HG03469 (cell line): ENCODE measurements around the gene GFI1B.
"Not testable (repeated sequence)": the region's sequence is repeated elsewhere in the genome, so short reads cannot be mapped to it uniquely, and the experiment has no call there.

Experiments
- ATAC-seq: cut with Tn5 transposase; IDR thresholded peaks from one replicate; pipeline ENCODE4 v1.9.1; 2021; ENCODE audit warnings: mild to moderate bottlenecking, moderate library complexity, moderate number of reproducible peaks; ENCODE audit not compliant: unreplicated experiment

GFI1B gene

DNA sequence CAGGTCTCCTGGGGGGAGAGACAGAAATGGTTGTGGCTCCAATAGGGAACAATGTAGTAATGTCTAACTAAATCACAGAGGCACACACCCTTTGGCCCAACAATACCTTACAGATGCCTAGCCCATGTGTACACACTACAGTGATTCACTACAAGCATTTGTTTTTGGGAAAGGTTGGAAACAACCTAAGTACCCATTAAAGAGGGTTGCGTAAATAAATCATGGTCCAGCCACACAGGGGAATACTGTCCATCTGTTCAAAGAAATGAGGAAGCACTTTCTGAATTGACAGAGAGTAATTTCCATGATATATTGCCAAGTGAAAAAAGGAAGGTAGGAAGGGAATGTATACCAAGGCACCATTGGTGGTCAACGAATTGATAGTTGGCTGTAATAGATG lies 30.3 kb downstream of the GFI1B start:
- ATAC-seq: no peak

DNA sequence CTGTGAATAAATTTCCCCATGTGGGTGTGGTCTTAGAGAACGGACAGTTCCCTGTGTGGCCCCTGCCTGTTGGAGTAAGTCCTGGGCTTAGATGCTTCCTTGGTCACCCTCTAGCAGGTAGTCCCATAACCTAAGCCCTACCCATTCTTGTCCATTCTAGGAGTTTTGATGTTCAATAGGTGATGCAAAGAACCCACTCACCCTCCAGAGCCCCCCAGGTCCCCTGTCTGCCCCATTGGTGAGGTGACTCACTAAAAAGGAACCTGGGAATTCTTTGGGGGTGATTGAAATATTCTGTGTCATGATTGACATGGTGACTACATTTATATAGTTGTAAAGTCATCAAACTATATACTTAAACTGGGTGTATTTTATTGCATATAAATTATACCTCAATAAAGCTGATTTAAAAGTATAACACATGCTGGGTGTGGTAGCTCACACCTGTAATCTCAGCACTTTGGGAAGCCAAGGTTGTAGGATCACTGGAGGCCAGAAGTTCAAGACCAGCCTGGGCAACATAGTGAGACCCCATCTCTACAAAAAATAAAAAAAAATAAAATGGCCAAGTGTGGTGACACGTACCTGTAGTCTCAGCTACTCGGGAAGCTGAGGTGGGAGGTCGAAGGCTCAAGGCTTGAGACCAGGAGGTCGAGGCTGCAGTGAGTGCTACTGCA lies 31.6 kb downstream of the GFI1B start:
- no peak for ATAC-seq

- no peak for ATAC-seq
These were observed 36.2 kb downstream of the GFI1B start for GRCh38 chr9:133014696-133015095.

- no peak for ATAC-seq
These were observed 44.8 kb downstream of the GFI1B start for GRCh38 chr9:133023117-133023890.

- no peak for ATAC-seq
These were observed 47.9 kb downstream of the GFI1B start for GRCh38 chr9:133026426-133026825.

DNA sequence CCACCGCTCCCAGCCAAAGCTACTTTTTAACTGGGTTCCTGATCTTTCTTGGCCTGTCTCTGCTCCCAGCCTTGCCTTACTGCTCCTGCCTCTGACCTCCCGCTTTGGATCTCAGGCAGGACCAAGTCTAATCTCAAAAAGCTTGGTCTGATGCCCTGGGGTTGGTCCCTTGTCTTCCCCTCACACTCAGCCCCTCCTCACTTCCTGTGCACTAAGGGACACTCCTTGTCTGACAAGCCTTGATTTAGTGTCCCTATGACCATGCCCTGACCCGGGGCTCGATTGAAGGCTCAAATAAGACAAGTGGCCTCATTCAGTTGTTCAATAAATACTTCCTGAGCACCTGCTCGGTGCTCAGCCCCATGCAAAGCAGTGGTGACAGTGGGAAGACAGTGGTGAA lies 48.6 kb downstream of the GFI1B start:
- ATAC-seq: no peak

DNA sequence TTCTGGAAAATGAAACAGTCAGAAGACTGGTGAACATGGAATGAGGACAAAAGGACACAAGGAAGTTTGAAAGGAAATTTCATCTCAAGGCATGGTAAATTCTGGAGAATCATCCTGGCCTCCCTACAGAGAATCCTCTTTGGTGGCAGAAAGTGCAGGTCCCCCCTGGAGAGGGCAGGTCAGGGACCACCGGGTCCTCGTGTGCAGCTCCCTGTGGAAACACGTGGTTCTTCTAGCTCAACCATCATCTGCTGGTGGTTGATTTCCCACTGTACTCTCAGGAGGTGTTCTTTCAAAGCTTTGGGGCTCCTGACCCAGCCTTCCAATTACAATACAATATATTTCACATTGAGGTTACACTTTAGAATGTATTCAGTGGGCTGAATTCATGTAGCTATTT lies 49.7 kb downstream of the GFI1B start:
- no peak for ATAC-seq

DNA sequence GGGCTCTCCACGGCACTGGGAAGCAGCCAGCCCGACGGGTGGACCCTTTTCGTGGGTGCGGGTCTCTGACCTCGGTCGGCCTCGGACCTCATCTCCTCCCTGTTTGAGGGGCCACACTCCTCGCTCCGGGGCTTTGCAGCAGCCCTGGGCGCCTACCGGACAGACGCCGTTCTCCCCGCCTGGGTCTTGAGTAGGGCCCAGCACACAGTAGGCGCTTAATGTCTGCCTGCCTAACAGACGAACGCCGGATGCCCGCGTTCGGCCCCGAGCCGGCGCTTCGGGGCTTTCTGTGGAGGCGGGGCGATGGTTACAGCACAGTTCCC lies 51.5 kb downstream of the GFI1B start:
- ATAC-seq: no peak

- ATAC-seq: peak; percentile 92
These were observed 52.0 kb downstream of the GFI1B start, which contains the start of gene GTF3C5 for GRCh38 chr9:133030317-133031129. Gene GTF3C5, plus strand, starts transcription at chr9:133030997. Its CDS starts 15 bp downstream, at chr9:133031012.

GRCh38 chr9:133031130-133031422 lies 52.6 kb downstream of the GFI1B start:
- no peak for ATAC-seq

GRCh38 chr9:133031496-133031911 lies 53.0 kb downstream of the GFI1B start:
- no peak for ATAC-seq

DNA sequence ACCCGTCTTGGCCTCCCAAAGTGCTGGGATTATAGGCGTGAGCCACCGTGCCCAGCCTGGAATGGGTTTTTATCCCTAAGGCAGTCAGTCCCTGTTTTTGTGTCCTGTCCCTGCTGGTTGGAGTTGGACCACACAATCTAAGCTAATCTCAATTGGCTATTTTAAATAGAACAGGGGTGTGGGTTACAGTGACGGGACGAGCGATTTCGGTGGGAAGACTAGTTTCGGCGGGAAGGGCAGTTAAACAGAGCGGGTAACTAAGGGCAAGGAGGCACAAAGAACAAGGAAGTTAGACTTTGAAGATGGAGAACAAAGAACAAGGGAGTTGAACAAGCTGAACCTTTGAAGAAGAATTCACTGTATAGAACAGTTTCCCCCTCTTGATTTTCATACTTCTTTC lies 53.7 kb downstream of the GFI1B start:
- no peak for ATAC-seq

DNA sequence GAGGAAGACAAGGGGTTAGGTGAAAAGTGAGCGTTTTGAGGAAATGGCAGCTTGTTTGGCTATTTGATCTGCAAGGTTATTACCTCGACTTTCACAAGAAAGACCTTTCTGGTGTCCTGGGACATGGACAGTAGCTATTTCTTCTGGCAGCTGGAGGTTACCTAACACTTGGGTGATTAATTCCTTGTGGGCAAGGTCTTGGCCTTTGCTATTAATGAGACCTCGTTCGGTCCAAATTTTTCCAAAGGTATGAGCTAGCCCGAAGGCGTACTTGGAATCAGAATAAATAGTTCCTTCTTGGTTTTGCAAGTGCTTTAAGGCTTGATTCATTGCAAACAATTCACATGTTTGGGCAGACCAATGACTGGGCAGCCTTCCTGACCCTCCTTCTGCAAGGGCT lies 57.2 kb downstream of the GFI1B start:
- ATAC-seq: no peak

GRCh38 chr9:133037775-133038515 lies 59.5 kb downstream of the GFI1B start:
- no peak for ATAC-seq

DNA sequence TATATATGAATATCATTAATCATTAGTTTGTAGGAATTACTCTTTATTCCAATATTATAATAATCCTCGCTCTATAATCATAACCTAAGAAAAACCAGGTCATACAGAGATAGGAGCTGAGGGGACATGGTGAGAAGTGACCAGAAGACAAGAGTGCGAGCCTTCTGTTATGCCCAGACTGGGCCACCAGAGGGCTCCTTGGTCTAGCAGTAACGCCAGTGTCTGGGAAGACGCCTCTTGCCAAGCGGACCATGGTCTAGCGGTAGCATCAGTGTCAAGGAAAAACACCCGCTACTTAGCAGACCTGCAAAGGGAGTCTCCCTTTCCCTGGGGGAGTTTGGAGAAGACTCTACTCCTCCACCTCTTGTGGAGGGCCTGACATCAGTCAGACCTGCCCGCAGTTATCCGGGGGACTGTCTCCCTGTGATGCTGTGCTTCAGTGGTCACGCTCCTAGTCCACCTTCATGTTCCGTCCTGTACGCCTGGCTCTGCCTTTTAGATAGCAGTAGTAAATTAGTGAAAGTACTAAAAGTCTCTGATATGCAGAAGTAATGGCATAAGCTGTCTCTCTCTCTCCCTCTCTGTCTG lies 62.5 kb downstream of the GFI1B start:
- not testable (repeated sequence) for ATAC-seq
